Transverse colon (tissue), 4 donors: ENCODE measurements around the gene TPD52L1. TPM values are rescaled to one million over a fixed set of nuclear protein-coding genes. Genes with fewer than 3 reads are reported as not detected.

Experiments used
- DNase-seq: peaks from one replicate; pipeline ENCODE4 v3.0.0-alpha.2; 2019
- H3K27ac ChIP-seq, 4 donors: fragments of 200-600 bp; sonication (generic); 2 replicates each; pipeline ENCODE4 v1.5.1; 2016 to 2018; ENCODE audit warnings: inconsistent platforms in 4 of 4
- H3K27me3 ChIP-seq: fragments of 200-600 bp; sonication (generic); 2 replicates; pipeline ENCODE4 v1.5.1; 2017; ENCODE audit warnings: inconsistent platforms
- H3K36me3 ChIP-seq, 4 donors: fragments of 200-600 bp; sonication (generic); 2 replicates each; pipeline ENCODE4 v1.5.1; 2017 to 2019; ENCODE audit warnings: inconsistent platforms in 4 of 4
- H3K4me1 ChIP-seq, 4 donors: fragments of 200-600 bp; sonication (generic); 2 replicates each; pipeline ENCODE4 v1.5.1; 2017 to 2020; ENCODE audit warnings: inconsistent platforms in 4 of 4
- H3K4me3 ChIP-seq, 4 donors: fragments of 200-600 bp; sonication (generic); 1 replicate in 1 of 4; 2 replicates in 3 of 4; pipeline versions ENCODE4 v1.5.1 to v1.6.1; 2017 to 2019; ENCODE audit warnings: inconsistent platforms in 4 of 4
- H3K9me3 ChIP-seq, 2 donors: fragments of 200-600 bp; sonication (generic); 2 replicates each; pipeline ENCODE4 v1.5.1; 2017 to 2019; ENCODE audit warnings: inconsistent platforms in 2 of 2
- EP300 ChIP-seq: sonication (generic); formaldehyde crosslinking; IDR thresholded peaks from one replicate; pipeline ENCODE4 v1.6.1; 2017; ENCODE audit warnings: antibody characterized with exemption, low read depth
- POLR2A ChIP-seq: fragments of 450-650 bp; IDR thresholded peaks from one replicate; pipeline ENCODE4 v1.6.1; 2016; ENCODE audit warnings: antibody characterized with exemption, mild to moderate bottlenecking, moderate library complexity
- POLR2AphosphoS5 ChIP-seq, 3 donors: sonication (generic); formaldehyde crosslinking; IDR thresholded peaks; one replicate each; pipeline ENCODE4 v1.6.1; 2016; ENCODE audit warnings: antibody characterized with exemption in 3 of 3
- whole genome bisulfite sequencing, 2 donors: methylation state at CpG; one replicate each; pipeline ENCODE4 v1.1.5; 2018; ENCODE audit warnings: low coverage in 1 of 2; 5-methylcytosine and 5-hydroxymethylcytosine counted together
- in situ Hi-C, 4 donors: fragments of 200-750 bp; cut with MboI; loops; one replicate each; pipeline versions ENCODE4 v1.15.0 to v1.15.1; 2017; ENCODE audit warnings: low sequenced_read_pairs in 3 of 4, low pct_ligation_motif_present in 1 of 4, low pct_unique_long_range_greater_than_20kb in 1 of 4
- intact Hi-C: fragments of 100-400 bp; cut with DNase I; formaldehyde crosslinking; loops from one replicate; pipeline ENCODE4 v1.15.1; 2023; ENCODE audit warnings: low total_unique reads
- total RNA-seq, 4 donors: library from RNA; depleted of rRNA; stranded (reverse); fragments of >200 nt; gene quantifications; one replicate each; pipeline ENCODE4 v1.1.0, GENCODE V29; 2016
- TF ChIP-seq, protein P1 (sequence below), 5 experiments: fragments of 200-600 bp in 3 of 5; fragments of 450-650 bp in 2 of 5; sonication (generic) in 3 of 5; IDR thresholded peaks; 1 replicate in 2 of 5; 2 replicates in 3 of 5; pipeline ENCODE4 v1.5.1; 2016 to 2017; ENCODE audit warnings: antibody characterized with exemption in 5 of 5, inconsistent platforms in 3 of 5, mild to moderate bottlenecking in 2 of 5, moderate library complexity in 1 of 5

TPD52L1 gene
- total RNA-seq, 4 donors from 2014 or later = 2.6 to 96.5 (median 25.2) TPM

DNA sequence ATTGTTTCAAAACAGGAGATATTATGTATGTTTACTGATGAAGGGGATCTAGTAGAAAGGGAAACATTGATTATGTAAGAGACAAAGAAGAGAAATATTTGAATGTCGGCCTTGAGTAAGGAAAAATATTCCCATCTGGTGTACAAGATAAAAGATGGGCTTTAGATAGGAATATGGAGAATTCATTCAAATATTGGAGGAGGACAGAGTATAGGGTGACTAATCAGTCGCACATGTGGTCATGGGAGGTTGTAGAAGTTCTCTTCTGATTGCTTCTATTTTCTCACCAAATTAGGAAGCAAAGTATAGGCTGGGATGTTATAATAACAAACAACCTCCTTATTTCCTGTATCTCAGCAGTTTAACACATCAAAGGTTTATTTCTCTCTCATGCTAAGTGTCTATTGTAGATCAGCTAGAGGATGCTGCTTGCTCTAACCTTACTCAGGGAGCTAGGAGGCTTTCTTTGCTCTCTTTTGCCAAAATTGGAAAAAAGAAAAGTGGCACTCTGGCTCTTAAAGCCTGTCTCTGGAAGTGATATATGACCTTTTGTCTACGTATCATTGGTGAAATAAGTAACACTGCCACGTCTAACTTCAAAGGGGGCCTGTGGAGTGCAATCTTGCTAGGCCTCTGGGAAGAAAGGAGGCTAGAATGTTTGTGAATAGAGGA is 149.4 kb downstream of the TPD52L1 start:
- DNase-seq = no peak
- Histone ChIP-seq H3K27ac (no peak overlapping the region), H3K9me3 (no peaks in the 10 kb centered on the region), H3K4me3 (no peak overlapping the region), H3K4me1 (peaks cover 0 to 24% (median 12%) of the 10 kb centered on the region in 4 donors), H3K36me3 (no peaks in the 10 kb centered on the region), H3K27me3 (no peaks in the 10 kb centered on the region)
- intact Hi-C loops (no loop called here), in situ Hi-C loops (loop anchor here (10.0 to 25.0 kb wide), 2 partner anchors 659 to 692 kb away; partner anchors contain the start of gene HINT3 (in 3 of the 4))
- TF ChIP-seq POLR2A = no peak
- TF ChIP-seq, protein P1, sequence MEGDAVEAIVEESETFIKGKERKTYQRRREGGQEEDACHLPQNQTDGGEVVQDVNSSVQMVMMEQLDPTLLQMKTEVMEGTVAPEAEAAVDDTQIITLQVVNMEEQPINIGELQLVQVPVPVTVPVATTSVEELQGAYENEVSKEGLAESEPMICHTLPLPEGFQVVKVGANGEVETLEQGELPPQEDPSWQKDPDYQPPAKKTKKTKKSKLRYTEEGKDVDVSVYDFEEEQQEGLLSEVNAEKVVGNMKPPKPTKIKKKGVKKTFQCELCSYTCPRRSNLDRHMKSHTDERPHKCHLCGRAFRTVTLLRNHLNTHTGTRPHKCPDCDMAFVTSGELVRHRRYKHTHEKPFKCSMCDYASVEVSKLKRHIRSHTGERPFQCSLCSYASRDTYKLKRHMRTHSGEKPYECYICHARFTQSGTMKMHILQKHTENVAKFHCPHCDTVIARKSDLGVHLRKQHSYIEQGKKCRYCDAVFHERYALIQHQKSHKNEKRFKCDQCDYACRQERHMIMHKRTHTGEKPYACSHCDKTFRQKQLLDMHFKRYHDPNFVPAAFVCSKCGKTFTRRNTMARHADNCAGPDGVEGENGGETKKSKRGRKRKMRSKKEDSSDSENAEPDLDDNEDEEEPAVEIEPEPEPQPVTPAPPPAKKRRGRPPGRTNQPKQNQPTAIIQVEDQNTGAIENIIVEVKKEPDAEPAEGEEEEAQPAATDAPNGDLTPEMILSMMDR (IDR thresholded peaks at IDR 0.05) = no peak
- WGBS, 2 donors = 58 to 88% methylated on average over 2 to 4 of the region's 4 CpGs

DNA sequence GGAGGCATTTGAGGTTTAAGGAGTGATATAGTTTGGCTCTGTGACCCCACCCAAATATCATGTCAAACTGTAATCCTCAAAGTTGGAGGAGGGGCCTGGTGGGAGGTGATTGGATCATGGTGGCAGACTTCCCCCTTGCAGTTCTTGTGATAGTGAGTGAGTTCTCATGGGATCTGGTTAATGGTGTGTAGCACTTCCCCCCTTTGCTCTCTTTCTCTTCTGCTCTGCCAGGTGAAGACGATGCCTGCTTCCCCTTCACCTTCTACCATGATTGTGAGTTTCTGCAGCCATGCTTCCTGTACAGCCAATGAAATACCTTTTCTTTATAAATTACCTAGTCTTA is 149.9 kb downstream of the TPD52L1 start:
- in situ Hi-C loops (loop anchor here (10.0 to 25.0 kb wide), 2 partner anchors 659 to 691 kb away; partner anchors contain the start of gene HINT3 (in 3 of the 4)), intact Hi-C loops (no loop called here)
- no peak for DNase-seq
- Histone ChIP-seq H3K4me3 (no peak overlapping the region), H3K9me3 (no peaks in the 10 kb centered on the region), H3K36me3 (no peaks in the 10 kb centered on the region), H3K4me1 (peaks cover 0 to 24% (median 12%) of the 10 kb centered on the region in 4 donors), H3K27ac (no peak overlapping the region), H3K27me3 (no peaks in the 10 kb centered on the region)
- 76 to 78% methylated on average over 1 of the region's 1 CpG for WGBS, 2 donors
- TF ChIP-seq, protein P1 (IDR thresholded peaks at IDR 0.05) = no peak
- no peak for TF ChIP-seq POLR2AphosphoS5 (IDR thresholded peaks at IDR 0.05)

DNA sequence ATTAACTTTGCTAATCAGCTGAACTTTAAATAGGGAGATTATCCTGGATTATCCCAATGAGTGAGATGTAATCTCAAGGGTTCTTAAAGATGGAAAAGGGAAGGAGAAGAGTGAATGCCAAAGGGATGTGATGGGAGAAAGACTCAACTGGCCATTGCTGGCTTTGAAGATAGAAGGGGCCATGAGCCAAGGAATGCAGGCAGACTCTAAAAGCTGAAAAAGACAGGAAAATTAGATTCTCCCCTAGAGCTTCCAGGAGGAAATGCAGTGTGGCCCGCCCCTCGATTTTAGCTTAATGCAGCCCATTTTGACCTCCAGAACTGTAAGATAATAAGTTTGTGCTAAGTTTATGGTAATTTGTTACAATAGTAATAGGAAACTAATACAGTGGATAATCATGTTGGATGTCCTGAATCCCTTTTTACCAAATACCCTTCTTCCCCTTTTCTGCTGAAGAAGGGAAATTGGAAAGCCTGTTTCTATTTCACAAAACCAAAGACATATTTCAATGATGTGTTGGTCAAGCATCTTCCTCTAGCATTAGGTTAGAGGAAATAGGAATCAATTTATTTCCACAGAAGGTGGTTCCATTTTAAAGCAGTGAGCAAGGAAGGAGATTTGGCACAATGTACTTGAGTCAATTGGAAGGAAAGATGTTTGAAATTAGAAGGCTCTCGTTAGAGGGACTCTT is 151.5 kb downstream of the TPD52L1 start:
- intact Hi-C loops (no loop called here), in situ Hi-C loops (loop anchor here (10.0 to 25.0 kb wide), 2 partner anchors 657 to 690 kb away; partner anchors contain the start of gene HINT3 (in 3 of the 4))
- no peaks in the 10 kb centered on the region for H3K36me3 ChIP-seq

DNA sequence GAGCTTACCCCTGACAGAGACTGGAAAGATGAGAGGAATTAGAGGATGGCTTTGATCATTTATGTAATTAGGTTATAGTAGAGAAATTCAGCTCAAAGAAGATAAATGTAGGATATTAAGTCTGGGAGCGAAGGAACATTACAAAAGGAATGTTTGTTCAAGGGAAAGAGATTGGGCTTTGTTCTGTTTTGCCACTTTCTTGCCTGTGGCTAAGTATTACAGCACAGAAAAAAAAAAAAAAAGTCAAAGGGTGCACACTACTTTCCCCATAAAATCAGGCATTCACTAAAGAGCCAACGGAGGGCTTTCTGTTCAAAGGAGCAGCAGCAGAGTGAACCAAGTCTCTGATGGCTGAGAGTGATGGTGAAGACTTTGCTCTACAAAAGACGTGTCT is 153.2 kb downstream of the TPD52L1 start:
- TF ChIP-seq POLR2A (no peak), EP300 (no peak), POLR2AphosphoS5 (IDR thresholded peaks at IDR 0.05) (no peak)
- TF ChIP-seq, protein P1 (IDR thresholded peaks at IDR 0.05) = no peak
- Histone ChIP-seq H3K4me1 (peaks cover 0 to 6% (median 1%) of the 10 kb centered on the region in 4 donors), H3K4me3 (no peak overlapping the region), H3K36me3 (no peaks in the 10 kb centered on the region), H3K27ac (no peak overlapping the region), H3K9me3 (no peaks in the 10 kb centered on the region), H3K27me3 (peaks cover 5% of the 10 kb centered on the region)
- no peak for DNase-seq
- in situ Hi-C loops (loop anchor here (10.0 to 25.0 kb wide), 2 partner anchors 656 to 688 kb away; partner anchors contain the start of gene HINT3 (in 3 of the 4)), intact Hi-C loops (no loop called here)
- 83 to 93% methylated on average over 1 to 3 of the region's 3 CpGs for WGBS, 2 donors

More for the DNA sequence above, 151.5 kb downstream of the TPD52L1 start:
- TF ChIP-seq, protein P1 (IDR thresholded peaks at IDR 0.05) = no peak
- TF ChIP-seq EP300 (no peak), POLR2AphosphoS5 (IDR thresholded peaks at IDR 0.05) (no peak), POLR2A (no peak)
- Histone ChIP-seq H3K27me3 (no peaks in the 10 kb centered on the region), H3K27ac (no peak overlapping the region), H3K4me3 (no peak overlapping the region), H3K4me1 (peaks cover 0 to 16% (median 10%) of the 10 kb centered on the region in 4 donors), H3K9me3 (no peaks in the 10 kb centered on the region)
- 95 to 100% methylated on average over 3 of the region's 3 CpGs for WGBS, 2 donors
- no peak for DNase-seq
